Lung (tissue), 12 donors: Measurements from ENCODE around the gene AHDC1. TPM values are rescaled to one million over a fixed set of nuclear protein-coding genes. Genes with fewer than 3 reads are reported as not detected.
"Not testable (repeated sequence)": the region's sequence is repeated elsewhere in the genome, so short reads cannot be mapped to it uniquely, and the experiment has no call there.

Experiments
- ATAC-seq: fragments of 200-7000 bp; cut with Tn5 transposase; one replicate; pipeline ENCODE4 v1.9.1; 2020; ENCODE audit warnings: moderate number of reproducible peaks; ENCODE audit not compliant: insufficient read depth, low FRiP score
- DNase-seq, 3 donors: peaks; one replicate each; pipeline ENCODE4 v3.0.0-alpha.2; 2013 to 2017
- H3K27ac ChIP-seq, 2 donors: one replicate each; pipeline ENCODE4 v1.5.1; 2013; ENCODE audit warnings: mild to moderate bottlenecking in 2 of 2, moderate library complexity in 2 of 2, control low read depth in 1 of 2, inconsistent platforms in 1 of 2, low read depth in 1 of 2, low read length in 1 of 2
- H3K27me3 ChIP-seq, 3 donors: one replicate each; pipeline ENCODE4 v1.5.1; 2013; ENCODE audit warnings: low read length in 2 of 3; ENCODE audit not compliant: control insufficient read depth in 3 of 3, insufficient read depth in 3 of 3
- H3K36me3 ChIP-seq, 4 donors: one replicate each; pipeline ENCODE4 v1.5.1; 2013; ENCODE audit warnings: low read length in 4 of 4, mild to moderate bottlenecking in 1 of 4, moderate library complexity in 1 of 4; ENCODE audit not compliant: control insufficient read depth in 4 of 4, insufficient read depth in 4 of 4
- H3K4me1 ChIP-seq, 5 donors: one replicate each; pipeline ENCODE4 v1.5.1; 2013; ENCODE audit warnings: low read length in 5 of 5, mild to moderate bottlenecking in 2 of 5, moderate library complexity in 1 of 5; ENCODE audit not compliant: control insufficient read depth in 5 of 5, insufficient read depth in 5 of 5
- H3K4me3 ChIP-seq: one replicate; pipeline ENCODE4 v1.5.1; 2013; ENCODE audit warnings: mild to moderate bottlenecking, control low read depth, moderate library complexity
- H3K9ac ChIP-seq, 2 donors: one replicate each; pipeline ENCODE4 v1.5.1; 2013; ENCODE audit warnings: low read length in 2 of 2, control low read depth in 1 of 2; ENCODE audit not compliant: insufficient read depth in 1 of 2
- H3K9me3 ChIP-seq, 4 donors: one replicate each; pipeline ENCODE4 v1.5.1; 2013; ENCODE audit warnings: low read length in 3 of 4, mild to moderate bottlenecking in 1 of 4, moderate library complexity in 1 of 4; ENCODE audit not compliant: control insufficient read depth in 4 of 4, insufficient read depth in 3 of 4
- WGBS, 2 donors: extraction: QIAGEN DNeasy Blood & Tissue Kit; methylation state at CpG; one replicate each; pipeline ENCODE4 v1.1.7; 2013; 5-methylcytosine and 5-hydroxymethylcytosine counted together
- polyA plus RNA-seq, 2 donors: library from polyadenylated mRNA; stranded (reverse); fragments of 200-250 nt; gene quantifications; one replicate each; pipeline ENCODE4 v1.2.1, GENCODE V29; 2013
- total RNA-seq, 2 donors: library from RNA; depleted of rRNA in 1 of 2; stranded (reverse); fragments of >200 nt in 1 of 2; gene quantifications; one replicate each; pipeline ENCODE4 v1.2.1, GENCODE V29; 2014 to 2021
- TF ChIP-seq, protein P1 (sequence below): IDR thresholded peaks from 2 replicates; pipeline ENCODE4 v1.5.1; 2012; ENCODE audit warnings: mild to moderate bottlenecking; ENCODE audit errors: control extremely low read depth, extremely low read depth
- donor health status: control.
- donor health status: control.
- donor health status: Bipolar disorder and iron deficiency.
- donor health status: healthy.
- donor health status: DM: yes; HTN: yes; CAD: no.

Gene AHDC1
- total and polyA plus RNA-seq, 4 donors: 10.3 to 37.9 (median 21.8) TPM

DNA sequence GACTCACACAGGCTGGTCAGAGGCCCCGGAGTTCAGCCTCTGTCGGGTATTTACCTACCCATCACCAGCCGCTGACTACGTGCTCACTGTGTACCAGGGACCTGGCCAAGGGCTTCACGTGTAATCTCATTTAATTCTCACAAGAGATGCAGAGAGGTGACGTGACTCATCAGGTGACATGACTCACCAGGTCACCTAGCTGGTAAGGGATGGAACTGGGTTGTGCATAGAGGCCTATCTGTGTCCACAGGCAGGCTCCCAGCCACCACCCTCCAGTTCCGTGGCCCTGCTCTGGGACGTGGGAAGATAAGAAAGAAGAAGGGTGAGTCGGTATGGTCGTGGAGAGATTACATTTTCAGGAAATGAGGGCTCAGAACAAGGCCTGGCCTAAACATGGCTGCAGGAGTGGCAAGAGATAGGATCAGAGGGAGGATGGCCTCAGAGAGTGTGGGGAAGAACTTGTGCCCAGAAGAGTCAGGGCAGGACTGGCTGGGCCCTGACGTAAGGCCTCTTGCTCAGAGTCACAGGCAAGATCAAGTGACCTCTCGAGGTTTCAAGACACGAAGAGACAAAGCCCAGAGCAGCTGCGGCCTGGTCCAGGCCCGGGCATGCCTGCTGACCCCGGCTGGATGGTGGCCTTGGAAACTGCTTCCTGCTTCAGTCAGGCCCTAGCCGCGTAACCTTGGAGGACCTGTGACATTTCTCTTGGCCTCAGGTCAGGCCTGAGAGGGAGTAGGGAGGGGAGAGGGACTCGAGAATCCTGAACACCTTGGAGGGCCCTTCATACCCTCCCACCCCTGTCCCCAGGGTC lies 61.3 kb downstream of the AHDC1 start:
- Histone ChIP-seq H3K36me3 (peaks cover 0 to 23% (median 15%) of the 10 kb centered on the region in 4 donors), H3K9me3 (no peaks in the 10 kb centered on the region), H3K4me1 (peaks cover 0 to 28% (median 16%) of the 10 kb centered on the region in 5 donors), H3K27me3 (no peaks in the 10 kb centered on the region), H3K27ac (peak overlapping the region; percentile 69 to 97), H3K4me3 (no peak overlapping the region), H3K9ac (no peak overlapping the region)
- ATAC-seq (peak; percentile 85), DNase-seq (no peak)
- WGBS, 2 donors: 56 to 76% methylated on average over 19 of the region's 19 CpGs
- TF ChIP-seq, protein P1, sequence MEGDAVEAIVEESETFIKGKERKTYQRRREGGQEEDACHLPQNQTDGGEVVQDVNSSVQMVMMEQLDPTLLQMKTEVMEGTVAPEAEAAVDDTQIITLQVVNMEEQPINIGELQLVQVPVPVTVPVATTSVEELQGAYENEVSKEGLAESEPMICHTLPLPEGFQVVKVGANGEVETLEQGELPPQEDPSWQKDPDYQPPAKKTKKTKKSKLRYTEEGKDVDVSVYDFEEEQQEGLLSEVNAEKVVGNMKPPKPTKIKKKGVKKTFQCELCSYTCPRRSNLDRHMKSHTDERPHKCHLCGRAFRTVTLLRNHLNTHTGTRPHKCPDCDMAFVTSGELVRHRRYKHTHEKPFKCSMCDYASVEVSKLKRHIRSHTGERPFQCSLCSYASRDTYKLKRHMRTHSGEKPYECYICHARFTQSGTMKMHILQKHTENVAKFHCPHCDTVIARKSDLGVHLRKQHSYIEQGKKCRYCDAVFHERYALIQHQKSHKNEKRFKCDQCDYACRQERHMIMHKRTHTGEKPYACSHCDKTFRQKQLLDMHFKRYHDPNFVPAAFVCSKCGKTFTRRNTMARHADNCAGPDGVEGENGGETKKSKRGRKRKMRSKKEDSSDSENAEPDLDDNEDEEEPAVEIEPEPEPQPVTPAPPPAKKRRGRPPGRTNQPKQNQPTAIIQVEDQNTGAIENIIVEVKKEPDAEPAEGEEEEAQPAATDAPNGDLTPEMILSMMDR: no peak

DNA sequence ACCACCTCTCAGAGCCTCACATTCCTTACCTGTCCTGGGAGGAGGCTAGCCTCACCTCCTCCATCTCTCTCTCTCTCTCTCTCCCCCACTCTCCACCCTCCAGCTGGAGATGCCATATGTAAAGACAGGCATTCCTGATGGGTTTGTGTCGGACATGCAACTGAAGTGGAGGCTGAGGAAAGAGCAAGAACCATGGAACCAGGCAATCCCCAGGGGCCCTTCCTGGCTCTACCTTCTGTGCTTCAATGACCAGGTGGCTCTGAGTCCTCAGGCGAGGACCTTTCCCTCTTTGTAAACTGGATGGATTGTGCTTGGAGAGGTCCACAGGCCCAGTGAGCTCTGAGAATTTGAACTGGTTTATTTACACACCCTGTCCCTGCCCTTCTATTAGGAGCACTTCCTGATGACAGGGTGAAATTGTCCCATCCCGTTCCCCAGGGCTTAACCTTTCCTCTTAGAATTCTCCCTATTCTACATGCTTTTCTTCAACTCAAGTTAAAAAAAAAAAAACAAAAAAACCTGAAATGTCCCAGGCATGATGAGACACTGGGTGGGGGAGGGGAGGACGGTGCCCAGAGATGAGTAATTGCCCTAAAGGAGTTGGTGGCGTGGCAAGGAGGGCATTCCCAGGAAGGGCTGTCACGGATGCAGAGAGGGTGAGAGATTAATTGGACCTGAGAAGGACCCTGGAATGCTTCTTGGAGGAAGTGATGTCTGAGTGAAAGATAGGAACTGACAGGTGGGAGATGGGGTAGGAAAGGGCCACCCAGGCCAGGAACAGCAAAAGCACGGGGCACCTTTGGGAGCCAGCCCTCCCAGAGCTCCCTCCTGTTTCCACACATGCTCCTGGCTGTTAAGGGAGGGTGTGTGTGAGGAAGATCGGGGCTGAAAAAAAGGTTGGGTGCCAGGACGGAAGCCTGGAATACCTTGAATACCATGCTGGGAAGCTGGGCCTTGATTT lies 63.8 kb downstream of the AHDC1 start:
- Histone ChIP-seq H3K27ac (peak overlapping the region; percentile 30 to 80), H3K4me1 (peaks cover 15 to 32% (median 24%) of the 10 kb centered on the region in 5 donors), H3K36me3 (peaks cover 0 to 17% (median 11%) of the 10 kb centered on the region in 4 donors), H3K4me3 (no peak overlapping the region), H3K9me3 (no peaks in the 10 kb centered on the region), H3K9ac (no peak overlapping the region), H3K27me3 (no peaks in the 10 kb centered on the region)
- no peak for DNase-seq
- 71 to 77% methylated on average over 9 of the region's 9 CpGs for WGBS, 2 donors
- ATAC-seq: no peak
- TF ChIP-seq, protein P1: no peak

DNA sequence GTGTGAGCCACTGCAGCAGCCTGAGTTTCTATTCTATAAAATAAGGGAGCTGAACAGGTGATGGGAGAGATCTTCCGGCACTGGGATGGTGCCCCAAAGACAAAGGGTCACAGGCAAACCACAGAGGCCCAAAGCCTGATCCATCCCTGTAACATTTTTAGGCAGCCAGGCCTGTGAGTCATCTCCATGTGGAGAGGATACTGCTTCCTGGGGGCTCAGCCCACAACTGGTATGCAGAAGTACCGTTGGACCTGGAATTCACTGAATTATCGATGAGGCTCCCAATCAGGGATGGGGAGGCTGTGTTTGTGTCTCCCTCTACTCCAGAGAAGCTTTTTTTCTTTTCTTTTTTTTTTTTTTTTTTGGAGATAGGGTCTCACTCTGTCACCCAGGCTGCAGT lies 65.2 kb downstream of the AHDC1 start:
- H3K27me3 ChIP-seq: no peaks in the 10 kb centered on the region
- peaks cover 0 to 16% (median 12%) of the 10 kb centered on the region in 4 donors for H3K36me3 ChIP-seq
- TF ChIP-seq, protein P1: no peak
- no peak overlapping the region for H3K4me3 ChIP-seq
- DNase-seq (no peak), ATAC-seq (no peak)
- peak overlapping the region in 1 of 2 donors; percentile 78 for H3K27ac ChIP-seq
- H3K9me3 ChIP-seq: no peaks in the 10 kb centered on the region
- peaks cover 9 to 29% (median 21%) of the 10 kb centered on the region in 5 donors for H3K4me1 ChIP-seq
- WGBS, 2 donors: 72 to 76% methylated on average over 3 of the region's 3 CpGs
- no peak overlapping the region for H3K9ac ChIP-seq

DNA sequence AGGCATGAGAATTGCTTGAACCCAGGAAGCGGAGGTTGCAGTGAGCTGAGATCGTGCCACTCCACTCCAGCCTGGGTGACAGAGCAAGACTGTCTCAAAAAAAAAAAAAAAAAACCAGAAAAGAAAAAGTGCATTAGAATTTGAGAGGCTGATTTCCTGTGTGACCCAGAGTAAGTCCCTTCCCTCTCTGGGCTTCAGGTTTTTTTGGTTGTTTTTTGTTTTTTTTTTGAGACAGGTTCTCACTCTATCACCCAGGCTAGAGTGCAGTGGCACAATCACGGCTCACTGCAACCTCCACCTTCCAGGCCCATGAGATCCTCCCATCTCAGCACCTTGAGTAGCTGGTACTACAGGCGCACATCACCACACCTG lies 65.7 kb downstream of the AHDC1 start:
- H3K36me3 ChIP-seq: peaks cover 2 to 16% (median 12%) of the 10 kb centered on the region in 4 donors
- not testable (repeated sequence) for H3K27me3 ChIP-seq, H3K9ac ChIP-seq, H3K4me3 ChIP-seq, ATAC-seq, DNase-seq, H3K9me3 ChIP-seq
- H3K27ac ChIP-seq: peak overlapping the region in 1 of 2 donors; percentile 78
- H3K4me1 ChIP-seq: peaks cover 8 to 29% (median 19%) of the 10 kb centered on the region in 5 donors
- WGBS, 2 donors: 93 to 99% methylated on average over 4 of the region's 4 CpGs
